GM19468 (cell line): ENCODE results near the gene ZNF521.
"Not testable (repeated sequence)": the region's sequence is repeated elsewhere in the genome, so short reads cannot be mapped to it uniquely, and the experiment has no call there.

Source experiments
- ATAC-seq: cut with Tn5 transposase; IDR thresholded peaks from one replicate; pipeline ENCODE4 v1.9.1; 2021; ENCODE audit warnings: mild to moderate bottlenecking, moderate library complexity, moderate number of reproducible peaks; ENCODE audit not compliant: unreplicated experiment; ENCODE audit errors: extremely low read depth

Gene ZNF521

DNA sequence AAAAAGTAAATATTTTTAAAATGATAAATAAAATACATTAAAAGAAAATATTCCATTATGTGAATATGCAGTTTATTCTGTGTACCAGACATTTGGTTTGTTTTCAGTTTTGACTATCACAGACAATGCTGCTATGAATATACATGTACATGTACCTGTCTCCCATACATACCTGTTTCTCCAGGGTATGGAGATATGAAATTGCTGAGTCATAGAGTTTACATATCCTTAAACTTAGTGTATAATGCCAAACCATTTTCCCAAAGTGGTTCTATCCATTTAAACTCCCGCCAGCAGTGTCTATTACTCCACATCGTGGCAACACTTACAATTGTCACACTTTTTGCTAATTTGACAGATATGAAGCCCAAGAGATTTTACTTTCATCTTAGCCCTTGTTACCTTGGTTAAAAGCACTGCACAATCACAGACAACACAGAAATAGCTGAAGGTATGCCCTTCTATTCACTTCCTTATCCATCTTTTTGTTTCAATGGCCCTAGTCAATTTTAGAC, 56.3 kb downstream of the ZNF521 start:
- ATAC-seq: no peak

DNA sequence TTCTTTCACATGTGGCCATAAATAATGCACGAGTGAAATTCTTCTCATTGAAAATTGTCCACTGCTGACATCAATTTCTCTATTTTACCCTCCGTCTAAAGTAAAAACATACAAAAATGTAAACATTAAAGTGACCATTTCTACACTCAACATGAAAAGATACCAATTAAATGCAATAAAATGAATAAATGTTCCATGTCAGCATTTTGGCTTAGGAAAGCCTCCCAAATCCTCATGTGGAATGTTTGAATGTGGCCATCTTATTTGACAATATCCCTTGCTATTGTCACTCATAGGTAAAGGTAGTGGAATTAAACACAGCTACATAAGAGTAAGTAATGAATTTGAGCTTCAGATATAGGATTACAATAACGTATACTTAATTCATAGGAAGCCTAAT, 60.8 kb downstream of the ZNF521 start:
- ATAC-seq: no peak

DNA sequence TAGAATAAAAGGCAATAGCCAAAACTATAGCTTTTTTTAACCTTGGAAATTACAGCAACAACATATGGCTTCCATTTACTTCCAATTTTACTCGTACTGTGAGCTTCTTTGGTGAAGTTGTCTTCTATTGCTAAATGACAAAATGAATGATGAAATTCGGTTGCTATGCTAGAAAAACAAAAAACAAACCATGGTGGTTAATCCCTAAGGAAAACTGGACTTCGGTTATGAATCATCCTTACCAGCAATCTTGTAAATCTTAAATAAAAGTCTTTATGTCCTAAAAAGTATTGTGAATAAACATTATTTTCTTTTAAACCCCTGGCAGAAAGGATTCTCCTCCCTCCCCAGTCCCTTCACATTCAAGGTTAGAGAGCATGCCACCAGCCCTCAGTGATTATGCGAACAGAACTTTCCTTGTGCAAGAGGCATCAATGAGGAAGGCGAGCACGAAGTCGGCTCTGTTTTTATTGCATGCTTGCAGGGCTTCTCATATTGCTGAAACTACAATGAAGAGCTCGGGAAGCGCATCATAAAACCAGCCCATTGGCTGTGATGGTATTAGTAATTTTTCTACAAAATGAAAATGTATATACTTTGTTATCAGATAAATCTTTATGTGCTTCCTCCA, 62.9 kb downstream of the ZNF521 start:
- ATAC-seq: no peak

DNA sequence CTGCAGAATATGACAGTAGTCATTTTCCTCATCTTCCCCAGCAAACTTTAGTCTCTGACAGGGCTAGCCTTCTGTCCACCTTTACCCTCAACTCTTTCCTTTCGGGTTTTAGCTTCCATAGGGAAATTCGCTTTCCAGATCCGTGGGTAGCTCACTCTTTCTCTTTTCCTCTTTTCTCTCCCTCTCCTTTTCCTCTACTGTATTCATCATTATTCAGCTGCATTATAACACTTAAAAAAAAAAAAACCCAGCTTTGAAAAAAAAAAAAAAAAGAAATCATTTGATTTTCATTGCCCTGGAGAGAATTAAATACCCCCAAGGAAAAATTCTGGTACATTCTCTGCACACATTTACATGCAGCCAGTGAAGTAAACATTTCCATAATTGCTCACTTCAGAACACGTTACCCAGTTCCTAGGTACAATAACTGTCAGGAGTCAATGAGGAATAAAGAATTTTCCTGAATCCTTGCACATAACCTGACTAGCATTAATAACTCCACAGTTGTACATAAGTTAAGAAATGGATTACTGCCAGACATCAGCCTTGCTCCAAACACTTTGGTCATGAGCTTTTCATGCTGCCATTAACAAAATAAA, 63.5 kb downstream of the ZNF521 start:
- ATAC-seq: no peak

DNA sequence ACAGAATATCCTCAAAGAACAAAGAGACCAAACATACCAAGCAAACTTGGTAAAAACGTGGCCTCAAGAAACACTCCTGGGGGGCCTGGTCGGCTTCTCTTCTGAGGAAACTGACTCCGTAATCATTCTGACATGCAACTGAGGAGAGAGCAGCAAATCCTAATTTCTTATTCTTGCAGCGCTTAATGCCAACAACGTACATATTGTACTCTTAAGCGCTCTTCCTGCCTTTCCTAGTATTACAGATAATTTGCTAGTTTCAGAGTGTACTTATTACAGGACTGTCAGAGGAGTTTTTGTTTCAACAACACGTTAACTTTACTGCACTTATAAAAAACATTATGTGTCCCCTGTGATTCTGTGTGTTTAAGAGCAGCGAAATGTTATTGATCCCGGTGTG, 64.9 kb downstream of the ZNF521 start:
- ATAC-seq: no peak

DNA sequence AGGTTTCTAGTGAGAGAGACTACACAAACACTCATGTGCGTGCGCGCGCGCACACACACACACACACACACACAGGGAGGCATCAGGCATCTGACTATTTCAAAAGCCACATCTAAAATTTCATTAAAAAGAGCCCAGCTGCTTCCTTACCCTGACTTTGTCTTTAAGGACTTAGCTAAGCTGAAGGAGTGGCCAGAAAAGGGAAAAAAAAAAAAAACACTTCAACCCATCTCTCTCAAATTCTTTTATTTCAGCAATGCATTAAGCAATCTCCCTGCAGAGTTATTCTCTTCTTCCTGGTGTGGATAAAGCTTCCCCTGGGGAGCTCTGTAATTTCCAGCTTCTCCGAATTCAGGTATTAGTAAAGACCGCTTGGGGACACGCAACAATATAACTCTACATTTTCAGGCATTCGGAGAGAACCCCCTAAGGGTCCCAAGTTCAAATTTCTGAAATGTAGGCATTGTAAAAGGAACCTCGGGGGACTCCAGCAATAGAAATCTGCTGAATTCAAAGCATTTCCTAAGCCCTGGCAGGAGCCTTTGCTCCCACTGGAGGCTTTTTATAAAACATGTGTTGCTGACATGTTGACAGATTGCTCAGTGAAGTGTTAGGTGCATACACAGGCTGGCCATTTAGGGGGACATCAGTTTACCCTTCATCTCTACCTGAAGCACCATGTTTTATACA, 67.0 kb downstream of the ZNF521 start:
- ATAC-seq: no peak

DNA sequence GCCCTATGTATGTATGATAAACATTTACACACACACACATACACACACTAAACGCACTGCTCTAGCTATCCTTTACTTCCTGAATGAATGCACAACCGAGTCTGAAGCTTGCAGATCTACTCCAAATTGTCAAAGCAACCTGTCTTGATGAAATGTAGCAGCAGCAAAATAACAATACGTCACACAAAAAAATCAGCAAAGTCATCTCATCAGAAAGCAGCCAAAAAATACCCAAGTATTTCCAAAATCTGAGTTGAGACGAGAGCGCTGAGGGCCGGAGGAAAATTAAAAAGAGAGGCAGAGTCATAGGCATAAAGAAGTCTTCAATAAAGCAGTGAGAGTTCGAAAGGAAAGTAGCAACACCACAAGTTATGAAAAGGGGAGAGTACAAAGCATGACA, 67.7 kb downstream of the ZNF521 start:
- ATAC-seq: no peak

DNA sequence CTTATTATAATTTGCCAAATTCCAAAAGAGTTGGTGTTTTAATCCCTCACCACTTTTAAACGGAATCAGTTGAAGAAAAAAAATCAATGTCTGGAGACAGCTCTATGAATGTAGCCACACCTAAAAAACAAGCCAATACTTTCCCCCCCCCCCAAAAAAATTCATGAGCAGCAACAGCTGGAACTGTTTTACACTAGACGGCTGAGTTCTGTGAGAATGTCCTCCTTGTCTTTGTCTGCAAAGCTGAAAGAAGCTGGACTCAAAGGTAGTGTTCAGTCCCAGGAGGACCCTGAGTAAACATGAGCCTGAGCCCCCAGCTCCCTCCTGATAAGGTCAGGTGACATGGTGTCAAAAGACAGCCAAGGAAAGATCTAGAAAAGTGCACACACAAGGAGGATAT, 68.2 kb downstream of the ZNF521 start:
- ATAC-seq: no peak

DNA sequence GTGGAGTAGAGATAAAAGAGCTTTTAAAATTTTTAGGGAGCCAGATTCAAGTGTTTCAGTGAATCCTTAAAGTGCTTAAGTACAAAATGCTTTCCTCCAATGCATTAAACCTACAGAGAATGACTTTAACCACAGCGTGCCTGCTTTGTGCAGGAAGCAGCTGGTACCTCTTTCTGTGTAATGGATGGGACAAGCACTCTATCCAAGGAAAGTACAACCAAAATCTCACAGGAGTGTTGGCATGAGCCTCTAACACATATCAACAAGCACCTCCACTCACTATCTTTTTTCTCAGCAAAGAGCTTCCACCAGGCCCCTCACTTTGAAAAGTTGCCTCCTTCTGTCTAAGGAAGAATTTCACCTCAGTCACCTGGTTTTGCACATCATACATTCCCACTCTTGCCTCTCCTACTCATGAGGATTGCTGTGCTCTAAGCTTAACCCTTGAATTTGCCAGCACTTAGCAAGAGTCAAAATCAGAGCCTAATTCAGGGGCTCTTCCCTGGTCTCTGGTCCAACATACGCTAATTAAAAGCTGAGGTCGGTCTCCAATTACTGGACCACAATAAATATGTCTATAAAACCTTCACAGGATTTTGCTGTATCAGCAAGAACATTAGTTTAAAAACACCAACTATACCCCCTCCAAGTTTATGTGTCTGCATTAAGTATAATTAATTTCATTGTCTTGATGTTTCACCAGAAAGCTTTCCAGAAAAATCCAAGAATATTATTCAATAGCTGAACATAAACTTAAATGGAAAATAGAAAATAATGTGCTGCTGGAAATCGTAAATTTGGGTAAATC, 68.9 kb downstream of the ZNF521 start:
- ATAC-seq: no peak

DNA sequence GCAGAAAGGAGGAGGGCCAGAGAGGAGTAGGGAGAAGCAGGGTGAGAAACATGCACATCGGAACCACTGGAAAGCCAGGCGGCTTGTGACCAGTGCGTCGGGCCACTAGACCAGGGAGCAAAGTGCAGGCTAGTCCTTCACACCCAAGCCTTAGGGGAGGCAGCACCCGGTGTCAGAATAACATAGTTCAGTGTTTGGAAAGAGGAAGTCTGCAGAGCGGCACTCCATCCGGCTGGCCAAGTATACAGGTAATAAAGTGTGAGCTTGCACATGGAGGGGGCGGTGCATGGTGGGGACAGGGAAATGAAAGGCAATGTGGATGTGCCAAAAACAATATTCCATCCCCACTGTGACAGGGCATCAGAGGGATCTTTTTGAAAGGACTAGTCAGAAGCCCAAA, 69.7 kb downstream of the ZNF521 start:
- no peak for ATAC-seq

DNA sequence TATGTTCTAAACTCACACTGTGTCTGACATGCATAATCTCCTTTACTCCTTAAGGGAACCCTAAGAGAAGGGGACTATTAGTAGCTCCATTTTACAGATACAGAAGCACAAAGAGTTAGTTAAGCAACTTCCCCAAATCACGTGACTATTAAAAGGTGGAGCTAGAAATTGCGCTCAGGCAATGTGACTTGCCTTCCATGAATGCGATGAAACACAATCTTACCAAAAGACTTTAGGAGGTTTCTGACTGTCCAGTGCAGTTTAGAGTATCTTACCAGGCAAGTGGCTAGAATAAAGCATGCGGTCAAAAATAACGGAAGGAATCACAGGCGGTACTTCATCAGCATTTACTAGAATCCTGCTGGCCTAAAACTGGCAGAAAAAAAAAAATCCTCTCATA, 70.4 kb downstream of the ZNF521 start:
- ATAC-seq: no peak

DNA sequence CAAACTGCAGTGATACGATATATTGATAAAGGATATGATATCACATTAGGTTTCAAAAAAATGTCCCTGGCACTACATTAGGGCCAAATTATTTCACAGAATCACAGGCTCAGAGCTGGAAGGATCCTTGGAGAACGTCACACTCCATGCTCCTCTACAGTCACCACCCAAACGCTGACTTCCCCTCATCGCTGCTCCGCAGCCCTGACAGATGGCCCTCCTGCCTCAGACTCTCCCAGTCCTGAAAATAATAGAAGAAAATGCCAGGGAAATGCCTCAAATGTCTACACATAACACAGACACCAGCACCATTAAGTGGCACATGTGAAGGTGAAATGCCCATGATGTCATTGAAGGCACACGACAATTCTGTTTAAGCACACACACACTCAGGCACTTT, 72.0 kb downstream of the ZNF521 start:
- ATAC-seq: no peak

DNA sequence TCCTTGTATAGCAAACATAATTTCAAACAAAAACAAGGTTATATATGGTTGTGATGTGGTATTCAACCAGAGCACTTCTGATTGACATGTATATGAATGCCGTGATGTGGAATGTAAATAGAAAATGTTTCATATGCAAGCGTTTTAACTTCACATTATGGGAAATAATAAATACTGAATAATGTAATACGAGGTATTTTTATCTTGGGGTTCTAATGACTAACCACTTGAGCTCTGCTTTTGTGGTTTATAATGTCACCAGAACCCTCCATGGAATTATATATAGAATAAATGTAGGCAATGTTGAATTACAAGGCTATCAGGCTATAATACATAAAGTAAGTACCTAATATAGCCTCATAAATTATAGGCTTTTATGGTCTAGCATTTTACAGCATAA, 72.4 kb downstream of the ZNF521 start:
- no peak for ATAC-seq

DNA sequence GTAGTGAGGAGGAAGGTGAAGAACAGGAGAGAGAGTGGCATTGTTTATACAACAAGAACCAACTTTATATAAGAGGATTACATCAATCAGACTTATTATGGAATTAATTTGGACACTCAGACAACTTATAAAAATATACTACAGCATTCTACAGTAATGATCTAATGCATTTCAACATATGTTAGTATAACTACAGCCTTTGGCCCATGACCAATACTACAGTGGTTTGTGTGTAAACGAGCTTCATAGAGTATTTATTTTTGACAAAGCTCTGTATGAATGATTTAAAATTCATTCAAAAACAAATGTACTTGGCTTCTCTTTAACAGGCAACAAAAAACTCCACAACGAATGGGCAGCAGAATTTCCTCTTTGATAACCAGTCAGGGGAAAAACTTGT, 72.8 kb downstream of the ZNF521 start:
- ATAC-seq: no peak

DNA sequence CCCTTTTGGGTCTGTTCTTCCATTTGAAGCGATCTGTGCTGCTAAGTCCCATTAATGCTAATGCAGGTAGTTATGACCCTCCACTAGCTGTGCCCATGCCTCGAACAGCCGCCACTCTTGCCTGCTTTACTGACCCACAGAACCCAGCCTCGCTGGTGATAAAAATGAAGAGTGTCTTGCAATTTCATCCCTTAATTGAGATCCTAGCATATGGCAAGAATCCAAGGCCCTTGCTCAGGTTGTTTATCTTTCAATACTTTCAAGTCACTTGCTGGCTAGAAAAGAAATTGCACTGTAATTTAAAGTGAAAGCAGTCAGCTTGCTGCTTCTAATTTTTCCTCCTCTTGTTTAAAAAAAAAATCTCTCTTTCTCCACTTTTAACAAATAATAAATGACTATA, 73.6 kb downstream of the ZNF521 start:
- ATAC-seq: no peak

DNA sequence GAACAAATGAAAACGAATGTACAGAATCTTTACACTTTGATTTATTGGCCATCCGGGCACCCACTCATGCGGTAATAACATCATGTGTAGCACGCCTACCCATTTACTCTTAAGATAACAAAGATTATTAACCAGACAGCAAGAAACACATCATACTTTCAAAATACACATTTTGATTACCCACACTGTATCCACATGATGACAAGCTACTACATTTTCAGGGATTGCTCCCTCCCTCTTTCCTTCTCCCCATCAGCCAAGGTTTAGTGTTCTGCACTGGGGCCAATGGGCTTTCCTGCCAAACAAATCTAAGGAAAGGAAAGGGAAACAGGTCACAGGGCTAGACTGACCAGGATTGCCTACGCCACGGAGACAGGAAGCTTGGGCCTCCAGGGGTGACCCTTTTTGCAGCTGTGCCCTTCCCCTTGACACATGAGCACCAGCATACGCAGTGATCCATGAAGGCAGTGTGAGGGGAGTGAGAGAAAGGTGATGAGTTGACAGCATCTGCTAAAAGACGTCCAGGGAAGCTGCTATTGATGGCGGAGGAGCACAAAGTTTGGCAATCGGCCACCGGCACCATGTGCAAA, 76.5 kb downstream of the ZNF521 start:
- no peak for ATAC-seq

DNA sequence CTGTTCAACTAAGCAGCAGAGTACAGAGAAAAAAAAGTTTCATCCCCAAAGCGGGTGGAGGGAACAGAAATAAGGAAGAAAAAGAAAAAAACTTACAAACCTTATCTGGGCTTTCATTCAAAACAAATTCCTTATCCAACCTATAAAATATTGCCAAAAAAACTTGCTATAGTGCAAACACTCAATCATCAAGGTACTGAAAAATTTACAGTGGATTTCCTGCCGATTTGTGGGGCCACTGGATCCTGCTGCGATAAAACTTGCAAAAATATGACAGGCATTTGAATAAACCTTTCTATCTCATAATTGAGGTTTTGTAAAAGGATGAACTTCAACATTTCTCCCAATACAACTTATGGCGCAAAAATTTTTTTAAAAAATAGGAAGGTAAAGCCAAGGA, 77.0 kb downstream of the ZNF521 start:
- no peak for ATAC-seq

DNA sequence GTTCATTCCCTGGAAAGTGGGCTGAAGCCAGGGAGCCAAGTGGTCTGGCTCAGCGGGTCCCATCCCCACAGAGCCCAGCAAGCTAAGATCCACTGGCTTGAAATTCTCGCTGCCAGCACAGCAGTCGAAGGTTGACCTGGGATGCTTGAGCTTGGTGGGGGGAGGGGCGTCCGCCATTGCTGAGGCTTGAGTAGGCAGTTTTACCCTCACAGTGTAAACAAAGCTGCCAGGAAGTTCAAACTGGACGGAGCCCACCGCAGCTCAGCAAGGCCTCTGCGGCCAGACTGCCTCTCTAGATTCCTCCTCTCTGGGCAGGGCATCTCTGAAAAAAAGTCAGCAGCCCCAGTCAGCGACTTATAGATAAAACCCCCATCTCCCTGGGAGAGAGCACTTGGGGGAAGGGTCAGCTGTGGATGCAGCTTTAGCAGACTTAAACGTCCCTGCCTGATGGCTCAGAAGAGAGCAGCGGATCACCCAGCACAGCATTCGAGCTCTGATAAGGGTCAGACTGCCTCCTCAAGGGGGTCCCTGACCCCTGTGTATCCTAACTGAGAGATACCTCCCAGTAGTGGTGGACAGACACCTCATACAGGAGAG, 84.9 kb downstream of the ZNF521 start:
- not testable (repeated sequence) for ATAC-seq

DNA sequence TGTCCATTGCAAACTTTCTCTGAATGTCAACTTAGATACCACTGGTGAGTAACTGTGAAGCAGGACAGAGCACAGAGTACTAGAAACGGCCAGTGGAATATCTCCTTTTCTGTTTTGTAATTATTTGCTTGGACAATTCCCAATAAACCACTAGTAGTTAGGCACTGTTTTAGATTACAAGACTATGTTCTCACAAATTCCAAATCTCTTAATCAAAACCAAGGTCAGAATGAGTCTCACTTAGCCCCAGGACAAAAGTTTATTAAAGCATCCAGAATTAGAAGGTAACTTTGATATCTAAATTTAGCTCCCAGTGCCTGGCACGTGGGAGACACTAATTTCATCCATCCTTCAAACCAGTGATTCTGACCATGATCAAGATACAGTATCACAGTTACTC, 89.0 kb downstream of the ZNF521 start:
- no peak for ATAC-seq

DNA sequence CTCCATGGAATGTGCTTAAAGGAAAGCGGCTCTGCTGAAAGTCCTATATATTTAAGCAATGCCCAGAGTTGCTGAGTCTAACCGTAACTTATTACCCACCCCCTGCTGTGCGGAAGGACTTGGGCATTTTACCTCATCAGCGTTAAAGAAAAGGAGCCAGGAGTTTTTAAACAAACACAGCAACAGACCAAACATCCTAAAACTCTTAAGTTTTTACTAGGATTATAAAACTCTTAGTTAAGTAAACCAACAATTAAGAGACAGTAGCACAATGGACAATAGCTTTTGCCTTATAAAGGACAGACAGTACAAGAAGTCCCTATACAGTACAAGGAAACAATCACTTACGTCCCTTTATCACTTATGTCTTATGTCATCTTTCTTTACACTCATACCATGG, 90.2 kb downstream of the ZNF521 start:
- no peak for ATAC-seq
